GM19328 (cell line): ENCODE results near the gene C5AR1.
A peak's percentile ranks its signal among the peaks of the same experiment; 100 is the strongest.
"Not testable (repeated sequence)": the region's sequence is repeated elsewhere in the genome, so short reads cannot be mapped to it uniquely, and the experiment has no call there.

Experiments
- ATAC-seq: cut with Tn5 transposase; IDR thresholded peaks from one replicate; pipeline ENCODE4 v1.9.1; 2021; ENCODE audit warnings: mild to moderate bottlenecking, moderate library complexity; ENCODE audit not compliant: unreplicated experiment

Gene C5AR1

DNA sequence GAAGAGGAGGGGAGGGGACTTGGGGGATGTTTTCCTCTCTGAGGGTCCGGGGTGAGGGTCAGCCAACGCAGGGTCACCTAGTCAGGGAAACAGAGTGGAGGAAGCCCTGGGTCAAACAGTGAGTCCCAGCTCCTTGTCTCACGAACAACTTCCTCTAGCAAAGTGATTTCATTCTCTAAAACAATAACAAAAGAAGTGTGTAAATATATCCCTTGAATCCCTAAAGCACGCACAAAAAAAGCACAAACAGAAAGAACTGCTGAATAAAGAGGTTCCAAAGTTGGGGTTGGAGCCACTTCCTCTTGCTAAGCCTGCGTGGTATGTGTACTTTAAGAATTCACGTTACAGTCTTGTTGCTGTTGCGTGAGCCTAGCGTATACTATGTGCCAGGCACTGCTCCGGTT, 20.8 kb downstream of the C5AR1 start:
- no peak for ATAC-seq

DNA sequence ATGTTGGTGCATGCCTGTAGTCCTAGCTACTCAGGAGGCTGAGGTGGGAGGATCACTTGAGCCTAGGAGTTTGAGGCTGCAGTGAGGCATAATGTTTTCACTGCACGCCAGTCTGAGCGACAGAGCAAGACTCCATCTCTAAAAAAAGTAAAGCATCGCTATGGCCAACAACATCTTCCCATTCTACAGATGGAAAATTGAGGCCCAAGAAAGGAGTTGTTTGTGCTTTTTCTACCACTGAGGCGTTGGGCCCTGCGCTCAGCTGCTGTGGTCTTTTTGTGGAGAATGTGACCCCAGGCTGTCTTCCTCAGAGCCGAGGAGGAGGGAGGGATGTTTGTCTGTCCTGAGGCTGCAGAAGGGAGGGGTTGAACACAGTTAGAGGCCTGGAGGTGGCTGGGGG, 21.8 kb downstream of the C5AR1 start:
- ATAC-seq, result no peak

DNA sequence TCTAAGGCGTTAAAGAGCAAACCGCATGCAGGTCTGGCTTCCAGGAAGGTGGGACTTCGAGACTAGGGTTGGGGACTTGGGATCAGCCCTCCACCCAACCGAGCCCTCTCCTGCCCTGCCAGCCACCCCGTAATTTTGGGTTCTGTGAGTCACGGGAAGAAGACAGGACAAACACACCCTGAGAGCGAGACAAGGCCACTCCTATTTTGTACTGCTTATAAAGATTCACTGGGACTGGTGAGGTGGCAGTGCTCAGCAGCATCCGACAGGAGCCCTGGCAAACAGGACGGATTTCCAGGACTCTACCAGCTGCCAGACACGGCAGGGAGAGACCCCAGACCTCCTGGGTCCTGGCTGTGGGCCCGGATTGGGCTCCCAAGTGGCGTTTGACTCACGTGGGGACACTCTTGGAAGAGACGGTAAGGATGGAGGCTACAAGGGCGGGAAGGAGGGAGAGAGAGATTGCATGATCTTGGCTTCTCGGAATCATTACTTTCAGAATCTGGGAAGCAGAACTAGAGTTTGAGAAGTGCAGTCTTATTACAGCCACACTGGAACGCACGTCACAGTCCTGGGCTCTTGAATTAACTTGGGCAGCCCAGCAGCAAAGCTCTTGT, 22.4 kb downstream of the C5AR1 start, which contains the start of gene C5AR2:
C5AR2 (plus strand) TSS at position 245 of the 617 bp plus-strand sequence. CDS start 8,625 bp downstream, outside the sequence.
- ATAC-seq, result no peak

DNA sequence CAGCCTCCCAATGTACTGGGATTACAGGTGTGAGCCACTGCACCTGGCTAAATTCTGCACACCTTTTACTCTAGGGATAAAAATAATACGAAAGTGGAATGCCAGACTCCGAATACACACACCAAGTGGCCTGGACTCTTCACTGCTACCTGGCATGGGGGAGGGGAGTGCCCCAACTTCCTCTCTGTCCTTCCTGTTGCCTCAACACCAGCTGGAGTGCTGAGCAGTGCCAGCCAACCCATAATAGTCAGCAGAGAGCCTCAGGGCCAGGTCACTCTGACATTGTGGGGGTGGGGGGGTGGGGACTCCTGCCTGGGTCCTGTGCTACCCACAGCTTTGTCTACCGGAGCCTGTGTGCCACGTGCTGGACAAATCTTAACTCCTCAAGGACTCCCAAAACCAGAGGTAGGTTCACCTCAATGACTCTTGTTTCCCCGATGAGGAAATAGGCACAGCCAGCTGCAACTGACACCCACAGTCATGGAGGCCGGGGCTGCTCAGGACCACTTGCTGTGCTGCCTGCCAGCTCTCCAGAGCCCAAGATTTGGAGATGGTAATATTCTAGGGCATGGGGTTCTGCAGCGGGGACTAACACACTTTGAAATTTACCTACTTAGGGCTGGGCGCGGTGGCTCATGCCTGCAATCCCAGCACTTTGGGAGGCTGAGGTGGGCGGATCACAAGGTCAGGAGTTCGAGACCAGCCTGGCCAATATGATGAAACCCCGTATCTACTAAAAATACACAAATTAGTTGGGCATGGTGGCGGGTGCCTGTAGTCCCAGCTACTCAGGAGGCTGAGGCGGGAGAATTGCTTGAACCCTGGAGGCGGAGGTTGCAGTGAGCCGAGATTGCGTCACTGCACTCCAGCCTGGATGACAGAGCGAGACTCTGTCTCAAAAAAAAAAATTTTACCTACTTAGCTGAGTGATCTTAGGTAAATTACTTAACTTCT, 27.4 kb downstream of the C5AR1 start:
- not testable (repeated sequence) for ATAC-seq

DNA sequence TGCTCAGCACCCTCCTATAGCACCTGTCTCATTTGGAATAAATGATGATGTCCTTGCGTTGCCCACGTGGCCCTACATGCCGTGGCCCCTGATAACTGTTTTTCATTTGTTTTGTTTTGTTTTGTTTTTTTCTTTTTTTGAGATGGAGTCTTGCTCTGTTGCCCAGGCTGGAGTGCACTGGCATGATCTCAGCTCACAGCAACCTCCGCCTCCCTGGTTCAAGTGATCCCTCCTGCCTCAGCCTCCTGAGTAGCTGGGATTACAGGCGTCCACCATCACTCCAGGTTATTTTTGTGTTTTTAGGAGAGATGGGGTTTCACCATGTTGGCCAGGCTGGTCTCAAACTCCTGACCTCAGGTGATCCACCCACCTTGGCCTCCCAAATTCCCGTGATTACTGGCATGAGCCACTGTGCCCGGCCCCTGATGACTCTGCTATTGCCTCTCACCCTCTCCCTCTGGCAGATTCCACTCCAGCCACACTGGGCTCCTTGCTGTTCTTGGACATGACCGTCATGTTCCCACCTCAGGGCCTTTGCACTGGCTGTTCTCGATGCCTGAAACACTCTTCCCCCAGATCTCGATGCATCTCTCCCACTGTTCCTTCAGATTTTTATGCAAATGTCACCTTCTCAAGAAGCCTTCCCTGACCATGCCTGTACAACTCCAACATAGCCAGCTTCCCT, 29.7 kb downstream of the C5AR1 start:
- no peak for ATAC-seq

DNA sequence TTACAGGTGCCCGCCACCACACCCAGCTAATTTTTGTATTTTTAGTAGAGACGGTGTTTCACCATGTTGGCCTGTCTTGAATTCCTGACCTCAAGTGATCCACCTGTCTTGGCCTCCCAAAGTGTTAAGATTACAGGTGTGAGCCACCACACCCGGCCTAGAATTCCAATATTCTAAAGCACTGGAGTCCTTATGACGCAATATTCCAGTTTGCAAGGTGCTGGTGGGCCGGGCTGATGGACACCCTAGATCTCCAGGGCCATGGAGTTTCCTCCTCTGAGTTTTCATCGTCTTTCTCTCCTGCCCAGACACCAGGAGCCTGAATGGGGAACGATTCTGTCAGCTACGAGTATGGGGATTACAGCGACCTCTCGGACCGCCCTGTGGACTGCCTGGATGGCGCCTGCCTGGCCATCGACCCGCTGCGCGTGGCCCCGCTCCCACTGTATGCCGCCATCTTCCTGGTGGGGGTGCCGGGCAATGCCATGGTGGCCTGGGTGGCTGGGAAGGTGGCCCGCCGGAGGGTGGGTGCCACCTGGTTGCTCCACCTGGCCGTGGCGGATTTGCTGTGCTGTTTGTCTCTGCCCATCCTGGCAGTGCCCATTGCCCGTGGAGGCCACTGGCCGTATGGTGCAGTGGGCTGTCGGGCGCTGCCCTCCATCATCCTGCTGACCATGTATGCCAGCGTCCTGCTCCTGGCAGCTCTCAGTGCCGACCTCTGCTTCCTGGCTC, 31.0 kb downstream of the C5AR1 start:
- no peak for ATAC-seq

DNA sequence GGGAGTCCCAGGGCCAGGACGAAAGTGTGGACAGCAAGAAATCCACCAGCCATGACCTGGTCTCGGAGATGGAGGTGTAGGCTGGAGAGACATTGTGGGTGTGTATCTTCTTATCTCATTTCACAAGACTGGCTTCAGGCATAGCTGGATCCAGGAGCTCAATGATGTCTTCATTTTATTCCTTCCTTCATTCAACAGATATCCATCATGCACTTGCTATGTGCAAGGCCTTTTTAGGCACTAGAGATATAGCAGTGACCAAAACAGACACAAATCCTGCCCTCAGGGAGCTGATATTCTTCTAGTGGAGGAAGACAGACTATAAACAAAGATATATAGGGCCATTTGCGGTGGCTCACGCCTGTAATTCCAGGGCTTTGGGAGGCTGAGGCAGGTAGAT, 32.1 kb downstream of the C5AR1 start:
- ATAC-seq, result no peak

DNA sequence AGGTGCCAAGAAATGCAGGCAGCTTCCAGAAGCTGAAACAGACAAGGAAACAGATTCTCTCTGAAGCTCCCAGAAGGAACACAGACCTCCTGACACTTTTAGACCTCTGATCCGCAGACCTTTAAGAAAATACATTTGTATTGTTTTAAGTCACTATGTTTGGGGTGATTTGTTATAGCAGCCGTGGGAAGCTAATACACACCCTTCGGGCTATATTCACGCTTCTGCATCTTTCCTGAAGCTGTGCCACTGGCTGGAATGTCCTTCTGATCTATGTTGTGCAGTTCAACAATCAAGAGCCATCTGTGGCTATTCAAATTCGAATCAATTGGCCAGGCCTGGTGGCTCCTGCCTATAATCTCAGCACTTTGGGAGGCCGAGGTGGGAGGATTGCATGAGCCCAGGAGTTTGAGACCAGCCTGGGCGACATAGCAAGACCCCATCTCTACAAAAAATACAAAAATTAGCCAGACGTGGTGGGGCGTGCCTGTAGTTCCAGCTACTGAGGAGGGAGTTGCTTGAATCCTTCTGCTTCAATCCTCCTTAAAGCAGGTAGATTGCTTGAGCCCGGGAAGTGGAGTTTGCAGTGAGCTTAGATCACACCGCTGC, 33.6 kb downstream of the C5AR1 start:
- ATAC-seq, result no peak

DNA sequence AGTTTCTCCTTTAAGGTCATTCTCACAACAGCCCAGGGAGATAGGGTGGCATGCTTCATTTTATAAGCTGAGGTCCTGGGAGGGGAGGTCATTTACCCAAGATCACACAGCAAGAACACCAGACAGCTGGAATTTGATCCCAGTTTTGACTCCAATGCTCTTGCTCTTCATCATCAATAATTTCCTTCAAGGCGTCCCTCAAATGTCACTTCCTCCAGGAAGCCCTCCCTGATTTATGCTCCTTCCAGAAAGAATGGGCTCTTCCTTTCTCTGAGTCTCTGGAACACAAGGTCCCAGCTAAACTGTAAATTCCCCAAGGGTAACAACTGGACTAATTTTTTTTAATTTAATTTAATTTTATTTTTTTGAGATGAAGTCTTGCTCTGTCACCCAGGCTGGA, 34.8 kb downstream of the C5AR1 start:
- ATAC-seq, result no peak

DNA sequence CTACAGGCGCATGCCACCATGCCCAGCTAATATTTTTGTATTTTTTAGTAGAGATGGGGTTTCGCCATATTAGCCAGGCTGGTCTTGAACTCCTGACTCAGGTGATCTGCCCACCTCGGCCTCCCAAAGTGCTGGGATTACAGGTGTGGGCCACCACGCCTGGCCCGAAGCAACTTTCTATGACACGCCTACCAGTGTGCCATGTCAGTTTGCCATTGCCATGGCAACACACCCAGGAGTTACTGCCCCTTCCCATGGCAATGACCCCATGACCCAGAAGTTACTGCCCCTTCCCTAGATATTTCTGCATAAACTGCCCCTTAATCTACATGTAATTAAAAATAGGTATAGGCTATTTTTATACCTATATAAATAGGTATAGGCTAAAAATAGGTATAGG, 36.4 kb downstream of the C5AR1 start:
- not testable (repeated sequence) for ATAC-seq

DNA sequence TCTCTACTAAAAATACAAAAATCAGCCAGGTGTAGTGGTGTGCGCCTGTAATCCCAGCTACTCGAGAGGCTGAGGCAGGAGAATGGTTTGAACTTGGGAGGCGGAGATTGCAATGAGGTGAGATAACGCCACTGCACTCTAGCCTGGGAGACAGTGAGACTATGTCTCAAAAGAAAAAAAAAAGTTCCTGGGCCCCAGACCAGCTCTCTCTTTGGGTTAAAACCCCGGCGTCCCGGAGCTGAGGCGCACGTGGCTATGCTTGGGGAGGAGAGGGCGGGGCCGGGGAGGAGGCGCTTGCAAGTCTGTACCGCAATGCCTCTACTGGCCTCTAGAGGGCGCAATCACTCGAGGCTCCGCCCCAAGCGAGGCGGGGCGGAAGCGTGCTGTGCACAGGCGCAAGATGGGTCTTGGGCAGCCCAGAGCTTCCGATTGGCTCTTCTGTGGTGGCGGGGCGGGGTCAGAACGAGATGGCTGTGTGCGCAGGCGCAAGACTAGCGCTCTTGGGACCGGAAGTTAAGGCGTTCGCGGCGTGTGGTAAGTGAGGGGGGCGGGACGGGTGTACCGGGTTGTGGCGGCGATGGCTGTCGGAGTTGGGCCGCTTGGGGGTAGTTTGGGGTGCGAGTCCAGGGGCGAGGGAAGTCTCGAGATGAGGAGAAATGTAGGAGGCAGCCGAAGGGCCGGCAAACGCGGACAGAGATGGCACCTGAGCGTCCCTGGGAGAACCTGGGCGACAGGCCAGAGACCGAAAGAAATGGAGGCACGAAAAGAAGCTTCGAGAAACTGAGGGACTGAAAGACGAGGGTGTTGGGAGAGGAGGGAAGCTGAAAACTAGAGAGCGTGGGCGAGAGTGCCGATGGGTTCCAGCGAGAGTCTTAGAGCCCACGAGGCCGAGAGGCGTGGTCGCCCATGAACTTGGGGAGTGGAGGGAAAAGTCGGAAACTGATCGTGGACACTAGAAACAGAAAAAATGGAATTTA, 39.4 kb downstream of the C5AR1 start, which contains the start of gene DHX34:
DHX34 (plus strand) TSS at position 497 of the 977 bp plus-strand sequence. CDS start 3,716 bp downstream, outside the sequence.
- ATAC-seq, result peak; percentile 93

DNA sequence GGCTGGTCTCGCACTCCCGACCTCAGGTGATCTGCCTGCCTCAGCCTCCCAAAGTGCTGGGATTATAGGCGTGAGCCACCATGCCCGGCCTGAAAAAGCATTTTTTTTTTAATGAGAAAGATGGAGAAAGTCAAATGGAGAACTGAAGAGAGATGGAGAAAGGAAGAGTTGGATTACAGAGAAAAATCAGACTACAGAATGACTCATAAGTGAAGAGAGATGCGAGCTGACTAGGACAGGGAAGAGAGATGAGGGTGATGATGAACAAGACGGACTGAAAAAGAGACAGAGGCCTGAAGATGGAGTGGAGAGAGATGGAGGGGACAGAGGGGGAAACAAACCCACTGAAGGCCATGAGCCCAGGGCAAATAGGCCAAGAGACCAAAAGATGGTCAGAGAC, 41.0 kb downstream of the C5AR1 start:
- ATAC-seq, result no peak

DNA sequence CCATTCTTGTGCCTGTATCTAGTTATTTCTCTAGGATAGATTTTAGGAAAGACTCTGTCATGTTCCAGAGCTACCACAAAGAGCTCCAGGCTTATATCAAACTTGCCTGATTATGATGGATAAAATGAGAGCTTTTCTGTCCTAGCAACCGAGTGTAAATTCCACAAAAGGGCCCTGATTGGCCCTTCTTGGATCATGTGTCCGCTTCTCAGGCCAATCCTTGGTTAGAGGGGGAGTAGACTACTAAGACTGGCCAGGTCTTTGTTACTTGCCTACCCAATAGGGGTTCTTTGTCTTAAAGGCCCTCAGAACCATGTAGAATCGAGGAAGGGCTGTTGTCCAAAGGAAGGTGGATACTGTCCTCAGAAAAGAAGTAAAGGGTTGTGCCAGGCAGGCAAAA, 41.9 kb downstream of the C5AR1 start:
- no peak for ATAC-seq

DNA sequence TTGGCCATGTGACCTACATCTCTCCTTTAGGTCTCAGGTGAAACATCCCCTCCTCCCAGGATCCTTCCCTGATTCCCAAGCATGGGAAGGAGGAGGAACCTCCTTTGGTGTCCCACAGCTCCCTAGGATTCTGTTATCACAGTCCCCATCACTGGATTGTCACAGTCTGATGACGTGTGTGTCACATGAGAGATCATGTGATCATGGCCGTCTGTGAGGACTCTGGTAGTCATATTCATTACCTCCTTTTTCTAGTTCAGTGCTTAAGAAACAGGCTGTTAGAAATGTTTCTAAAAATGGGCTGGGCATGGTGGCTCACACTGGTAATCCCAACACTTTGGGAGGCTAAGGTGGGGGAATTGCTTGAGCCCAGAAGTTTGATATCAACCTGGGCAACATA, 42.4 kb downstream of the C5AR1 start:
- ATAC-seq, result no peak

DNA sequence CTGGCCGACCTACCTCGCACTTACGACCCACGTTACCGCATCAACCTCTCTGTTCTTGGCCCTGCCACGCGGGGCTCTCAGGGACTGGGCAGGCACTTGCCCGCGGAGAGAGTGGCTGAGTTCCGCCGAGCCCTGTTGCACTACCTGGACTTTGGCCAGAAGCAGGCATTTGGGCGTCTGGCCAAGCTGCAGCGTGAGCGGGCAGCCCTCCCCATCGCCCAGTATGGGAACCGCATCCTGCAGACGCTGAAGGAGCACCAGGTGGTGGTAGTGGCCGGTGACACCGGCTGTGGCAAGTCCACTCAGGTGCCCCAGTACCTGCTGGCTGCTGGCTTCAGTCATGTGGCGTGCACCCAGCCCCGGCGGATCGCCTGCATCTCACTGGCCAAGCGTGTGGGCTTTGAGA, 43.6 kb downstream of the C5AR1 start:
- ATAC-seq, result no peak

DNA sequence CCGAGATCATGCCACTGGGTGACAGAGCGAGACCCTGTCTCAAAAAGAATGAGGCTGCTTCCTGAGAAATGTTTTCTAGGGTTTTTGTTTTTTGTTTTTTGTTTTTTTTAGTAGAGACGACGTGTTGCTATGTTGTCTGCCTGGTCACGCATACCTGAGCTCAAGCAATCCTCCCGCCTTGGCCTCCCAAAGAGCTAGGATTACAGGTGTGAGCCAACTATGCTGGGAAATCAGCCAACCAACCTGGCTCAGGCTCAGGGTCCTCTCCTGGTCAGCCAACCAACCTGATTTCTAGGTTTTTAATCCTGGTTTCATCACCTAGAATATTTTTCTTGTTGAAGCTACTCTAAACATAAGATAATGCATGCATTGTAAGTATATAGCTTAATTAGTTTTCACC, 47.2 kb downstream of the C5AR1 start:
- ATAC-seq, result no peak

DNA sequence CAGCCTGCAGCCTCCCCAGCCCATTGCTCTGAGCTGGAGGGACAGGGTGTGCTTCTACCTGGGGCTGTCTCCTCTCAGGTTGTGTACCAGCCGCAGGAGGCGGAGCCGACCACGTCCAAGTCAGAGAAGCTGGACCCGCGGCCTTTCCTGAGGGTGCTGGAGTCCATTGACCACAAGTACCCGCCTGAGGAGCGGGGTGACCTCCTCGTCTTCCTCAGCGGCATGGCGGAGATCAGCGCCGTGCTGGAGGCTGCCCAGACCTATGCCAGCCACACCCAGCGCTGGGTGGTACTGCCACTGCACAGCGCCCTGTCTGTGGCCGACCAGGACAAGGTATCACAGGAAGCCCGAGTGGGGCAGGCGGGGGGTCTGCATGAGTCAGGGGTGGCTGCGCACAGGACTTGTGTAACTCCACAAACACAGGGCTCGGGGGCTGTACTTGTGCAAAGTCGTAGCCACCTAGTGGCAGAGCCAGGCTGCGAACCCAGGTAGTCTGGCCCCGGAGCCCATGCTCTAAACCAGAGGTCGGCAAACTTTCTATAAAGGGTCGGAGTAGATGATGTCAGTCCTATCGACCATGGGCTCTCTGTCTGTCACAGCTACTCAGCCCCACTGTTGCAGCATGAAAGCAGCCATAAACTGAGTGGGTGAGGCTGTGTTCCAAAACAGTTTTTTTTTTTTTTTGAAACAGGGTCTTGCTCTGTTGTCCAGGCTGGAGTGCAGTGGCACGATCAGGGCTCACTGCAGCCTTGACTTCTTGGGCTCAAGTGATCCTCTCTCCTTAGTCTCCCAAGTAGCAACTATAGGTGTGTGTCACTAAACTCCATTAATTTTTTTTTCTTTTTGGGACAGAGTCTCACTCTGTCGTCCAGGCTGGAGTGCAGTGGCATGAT, 48.4 kb downstream of the C5AR1 start:
- ATAC-seq, result no peak

DNA sequence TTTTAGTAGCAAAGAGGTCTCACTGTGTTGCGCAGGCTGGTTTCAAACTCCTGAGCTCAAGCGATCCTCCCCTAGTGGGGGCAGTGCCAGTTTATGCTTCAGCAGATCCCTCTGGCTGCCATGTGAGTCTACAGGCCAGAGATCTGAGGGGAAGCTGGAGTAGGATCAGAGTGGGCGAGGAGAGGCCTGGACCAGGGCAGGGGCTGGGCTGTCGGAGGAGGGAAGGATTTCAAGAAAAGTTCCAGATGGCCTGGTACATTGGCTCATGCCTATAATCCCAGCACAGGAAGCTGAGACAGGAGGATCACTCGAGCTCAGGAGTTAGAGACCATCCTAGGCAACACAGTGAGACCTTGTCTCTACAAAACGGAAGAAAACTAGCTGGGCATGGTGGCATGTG, 49.3 kb downstream of the C5AR1 start:
- no peak for ATAC-seq
